D721Med (cell line): ENCODE data around the gene CCDC194.
A peak's percentile ranks its signal among the peaks of the same experiment; 100 is the strongest.

Experiments used
- DNase-seq: peaks from one replicate; pipeline ENCODE4 v3.0.0; 2011; ENCODE audit warnings: low spot score; ENCODE audit not compliant: insufficient read length
- FAIRE-seq: peaks from 2 replicates; lab custom pipeline; 2011; peaks lifted over from hg19 to GRCh38; lab: Jason Lieb, UNC
- TF ChIP-seq, protein P1 (sequence below): IDR thresholded peaks from 2 replicates; pipeline ENCODE4 v1.5.1; 2012; ENCODE audit warnings: mild to moderate bottlenecking, control low read depth; ENCODE audit not compliant: insufficient read depth; ENCODE audit errors: missing control alignments

CCDC194 gene

GRCh38 chr19:17346109-17346671, 47.8 kb downstream of the CCDC194 start:
- FAIRE-seq (no peak), DNase-seq (peak; percentile 84)
- TF ChIP-seq, protein P1, sequence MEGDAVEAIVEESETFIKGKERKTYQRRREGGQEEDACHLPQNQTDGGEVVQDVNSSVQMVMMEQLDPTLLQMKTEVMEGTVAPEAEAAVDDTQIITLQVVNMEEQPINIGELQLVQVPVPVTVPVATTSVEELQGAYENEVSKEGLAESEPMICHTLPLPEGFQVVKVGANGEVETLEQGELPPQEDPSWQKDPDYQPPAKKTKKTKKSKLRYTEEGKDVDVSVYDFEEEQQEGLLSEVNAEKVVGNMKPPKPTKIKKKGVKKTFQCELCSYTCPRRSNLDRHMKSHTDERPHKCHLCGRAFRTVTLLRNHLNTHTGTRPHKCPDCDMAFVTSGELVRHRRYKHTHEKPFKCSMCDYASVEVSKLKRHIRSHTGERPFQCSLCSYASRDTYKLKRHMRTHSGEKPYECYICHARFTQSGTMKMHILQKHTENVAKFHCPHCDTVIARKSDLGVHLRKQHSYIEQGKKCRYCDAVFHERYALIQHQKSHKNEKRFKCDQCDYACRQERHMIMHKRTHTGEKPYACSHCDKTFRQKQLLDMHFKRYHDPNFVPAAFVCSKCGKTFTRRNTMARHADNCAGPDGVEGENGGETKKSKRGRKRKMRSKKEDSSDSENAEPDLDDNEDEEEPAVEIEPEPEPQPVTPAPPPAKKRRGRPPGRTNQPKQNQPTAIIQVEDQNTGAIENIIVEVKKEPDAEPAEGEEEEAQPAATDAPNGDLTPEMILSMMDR, result peak; percentile 73

DNA sequence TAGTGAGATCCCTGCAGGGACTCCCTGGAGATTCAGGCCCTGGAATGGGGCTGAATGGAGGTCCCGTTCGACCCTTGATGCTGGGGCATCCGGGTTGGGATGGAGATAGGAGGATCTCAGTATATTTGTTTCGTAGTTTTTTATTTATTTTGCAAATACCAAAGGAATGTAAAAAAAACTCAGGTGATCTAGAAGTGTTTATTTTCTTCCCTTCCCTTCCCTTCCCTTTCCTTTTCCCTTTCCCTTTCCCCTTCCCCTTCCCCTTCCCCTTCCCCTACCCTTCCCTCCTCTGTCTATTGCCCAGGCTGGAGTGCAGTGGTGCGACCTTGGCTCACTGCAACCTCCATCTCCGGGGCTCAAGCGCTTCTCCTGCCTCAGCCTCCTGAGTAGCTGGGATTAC, 52.2 kb downstream of the CCDC194 start:
- FAIRE-seq (no peak), DNase-seq (no peak)
- TF ChIP-seq, protein P1, result no peak

- FAIRE-seq (no peak), DNase-seq (no peak)
- TF ChIP-seq, protein P1, result no peak
These were observed 52.6 kb downstream of the CCDC194 start for GRCh38 chr19:17341386-17341785.

GRCh38 chr19:17340871-17341357, 53.1 kb downstream of the CCDC194 start:
- FAIRE-seq (no peak), DNase-seq (no peak)
- TF ChIP-seq, protein P1, result no peak
